H9 (cell line): ENCODE data around the gene NINJ1. TPM values are rescaled to one million over a fixed set of nuclear protein-coding genes. Genes with fewer than 3 reads are reported as not detected.

ENCODE experiments used
- DNase-seq: peaks from one replicate; pipeline ENCODE4 v3.0.0-alpha.2; 2017
- H2AFZ ChIP-seq: one replicate; pipeline ENCODE4 v1.6.1; 2013; ENCODE audit warnings: mild to moderate bottlenecking, low read length, control low read depth, moderate library complexity
- H2AK5ac ChIP-seq: 2 replicates; pipeline ENCODE4 v1.6.1; 2013; ENCODE audit warnings: low read length, control low read depth, mixed read lengths; ENCODE audit not compliant: insufficient read length
- H2BK120ac ChIP-seq: one replicate; pipeline ENCODE4 v1.6.1; 2013; ENCODE audit warnings: low read depth, mild to moderate bottlenecking, low read length, control low read depth, inconsistent platforms; ENCODE audit not compliant: poor library complexity, severe bottlenecking
- H2BK12ac ChIP-seq: 2 replicates; pipeline ENCODE4 v1.6.1; 2013; ENCODE audit warnings: low read length, control low read depth, mixed read lengths, low read depth; ENCODE audit not compliant: insufficient read length
- H2BK15ac ChIP-seq: 2 replicates; pipeline ENCODE4 v1.6.1; 2013; ENCODE audit warnings: low read depth, low read length, control low read depth
- H2BK20ac ChIP-seq: one replicate; pipeline ENCODE4 v1.6.1; 2013; ENCODE audit warnings: low read depth, mild to moderate bottlenecking, low read length, control low read depth, inconsistent platforms; ENCODE audit not compliant: poor library complexity, severe bottlenecking
- H2BK5ac ChIP-seq: 2 replicates; pipeline ENCODE4 v1.6.1; 2013; ENCODE audit warnings: low read length, control low read depth, mixed read lengths; ENCODE audit not compliant: insufficient read length
- H3K14ac ChIP-seq: 2 replicates; pipeline ENCODE4 v1.6.1; 2013; ENCODE audit warnings: low read length, control low read depth; ENCODE audit not compliant: insufficient read depth
- H3K18ac ChIP-seq: 2 replicates; pipeline ENCODE4 v1.6.1; 2013; ENCODE audit warnings: low read depth, mild to moderate bottlenecking, mixed read lengths, low read length, control low read depth; ENCODE audit not compliant: insufficient read length
- H3K23ac ChIP-seq: 2 replicates; pipeline ENCODE4 v1.6.1; 2013; ENCODE audit warnings: low read length, control low read depth, mixed read lengths, low read depth; ENCODE audit not compliant: insufficient read length
- H3K23me2 ChIP-seq: 2 replicates; pipeline ENCODE4 v1.6.1; 2013; ENCODE audit warnings: low read depth, mild to moderate bottlenecking, mixed read lengths, low read length, control low read depth; ENCODE audit not compliant: insufficient read length, poor library complexity, severe bottlenecking
- H3K27ac ChIP-seq: 2 replicates; pipeline ENCODE4 v1.5.1; 2013; ENCODE audit warnings: low read length, control low read depth, mixed read lengths, low read depth; ENCODE audit not compliant: insufficient read length
- H3K27me3 ChIP-seq: 2 replicates; pipeline ENCODE4 v1.6.1; 2013; ENCODE audit warnings: low read length, control low read depth, inconsistent platforms; ENCODE audit not compliant: insufficient read depth
- H3K4ac ChIP-seq: 2 replicates; pipeline ENCODE4 v1.6.1; 2013; ENCODE audit warnings: low read depth, mild to moderate bottlenecking, control low read depth, inconsistent platforms, low read length, moderate library complexity
- H3K4me1 ChIP-seq: 2 replicates; pipeline ENCODE4 v1.6.1; 2013; ENCODE audit warnings: low read length, control low read depth, inconsistent platforms; ENCODE audit not compliant: insufficient read depth
- H3K4me2 ChIP-seq: 2 replicates; pipeline ENCODE4 v1.6.1; 2013; ENCODE audit warnings: low read length, control low read depth, mixed read lengths; ENCODE audit not compliant: insufficient read length, insufficient read depth
- H3K56ac ChIP-seq: 2 replicates; pipeline ENCODE4 v1.6.1; 2013; ENCODE audit warnings: low read depth, mild to moderate bottlenecking, mixed read lengths, low read length, control low read depth; ENCODE audit not compliant: insufficient read length
- H3K79me1 ChIP-seq: 2 replicates; pipeline ENCODE4 v1.6.1; 2013; ENCODE audit warnings: low read depth, mild to moderate bottlenecking, moderate library complexity, low read length, control low read depth, inconsistent platforms; ENCODE audit not compliant: insufficient read depth, poor library complexity, severe bottlenecking
- H3K79me2 ChIP-seq: 2 replicates; pipeline ENCODE4 v1.6.1; 2013; ENCODE audit warnings: low read length, control low read depth, inconsistent platforms; ENCODE audit not compliant: insufficient read depth
- H3K9ac ChIP-seq: 2 replicates; pipeline ENCODE4 v1.6.1; 2013; ENCODE audit warnings: low read length, control low read depth, mixed read lengths; ENCODE audit not compliant: insufficient read length; ENCODE audit errors: extremely low read depth
- H3K9me3 ChIP-seq: one replicate; pipeline ENCODE4 v1.6.1; 2013; ENCODE audit warnings: low read depth, low read length, inconsistent platforms; ENCODE audit not compliant: control insufficient read depth
- H3T11ph ChIP-seq: one replicate; pipeline ENCODE4 v1.6.1; 2013; ENCODE audit warnings: mild to moderate bottlenecking, low read length, control low read depth, inconsistent platforms
- H4K20me1 ChIP-seq: one replicate; pipeline ENCODE4 v1.6.1; 2013; ENCODE audit not compliant: control insufficient read depth, insufficient read length, insufficient read depth
- H4K5ac ChIP-seq: 2 replicates; pipeline ENCODE4 v1.6.1; 2013; ENCODE audit warnings: low read depth, mild to moderate bottlenecking, mixed read lengths, low read length, control low read depth; ENCODE audit not compliant: insufficient read length
- H4K8ac ChIP-seq: replicated peaks from 2 replicates; pipeline ENCODE4 v1.6.1; 2013; ENCODE audit warnings: low read length, control low read depth, mixed read lengths, low read depth; ENCODE audit not compliant: insufficient read length
- H4K91ac ChIP-seq: 2 replicates; pipeline ENCODE4 v1.6.1; 2013; ENCODE audit warnings: low read depth, mild to moderate bottlenecking, moderate library complexity, mixed read lengths, low read length, control low read depth; ENCODE audit not compliant: insufficient read length
- H3K27ac Mint-ChIP-seq, 3 experiments: 2 replicates in 2 of 3; 3 replicates in 1 of 3; pipeline ENCODE4 v1.8.0; 2020 to 2021; ENCODE audit warnings: mixed read lengths in 3 of 3, mild to moderate bottlenecking in 1 of 3, moderate library complexity in 1 of 3
- H3K27me3 Mint-ChIP-seq: 2 replicates; pipeline ENCODE4 v1.8.0; 2021; ENCODE audit warnings: low read depth, mild to moderate bottlenecking, moderate library complexity, mixed read lengths
- H3K36me3 Mint-ChIP-seq, 3 experiments: 2 replicates in 2 of 3; 3 replicates in 1 of 3; pipeline ENCODE4 v1.8.0; 2020 to 2021; ENCODE audit warnings: low read depth in 3 of 3, mixed read lengths in 3 of 3; ENCODE audit not compliant: insufficient read depth in 1 of 3
- H3K4me1 Mint-ChIP-seq, 2 experiments: 2 replicates each; pipeline ENCODE4 v1.8.0; 2020; ENCODE audit warnings: mixed read lengths in 2 of 2
- H3K4me3 Mint-ChIP-seq, 2 experiments: 2 replicates in 1 of 2; 3 replicates in 1 of 2; pipeline ENCODE4 v1.8.0; 2020 to 2021; ENCODE audit warnings: mild to moderate bottlenecking in 2 of 2, mixed read lengths in 2 of 2, moderate library complexity in 1 of 2
- H3K9me3 Mint-ChIP-seq, 2 experiments: 2 replicates in 1 of 2; 3 replicates in 1 of 2; pipeline ENCODE4 v1.8.0; 2020; ENCODE audit warnings: mild to moderate bottlenecking in 2 of 2, mixed read lengths in 2 of 2, moderate library complexity in 1 of 2
- WGBS: extraction: QIAGEN DNeasy Blood & Tissue Kit; methylation state at CpG from one replicate; pipeline ENCODE4 v1.1.7; 2013; ENCODE audit warnings: missing lambda C conversion rate, low lambda C conversion rate, mixed read lengths; ENCODE audit not compliant: insufficient read length; ENCODE audit errors: extremely low coverage; 5-methylcytosine and 5-hydroxymethylcytosine counted together
- total RNA-seq: library from RNA; stranded (reverse); gene quantifications from 2 replicates; pipeline ENCODE4 v1.2.1, GENCODE V29; 2021
- TF ChIP-seq, protein P1 (sequence below): fragments of 200-600 bp; sonication (generic); conservative IDR thresholded peaks from 3 replicates; pipeline ENCODE4 v1.8.0; 2021; ENCODE audit warnings: antibody characterized with exemption, mild to moderate bottlenecking

NINJ1 gene
- total RNA-seq, 1 experiment from 2014 or later = 28.9 TPM

- peaks cover 5% of the 10 kb centered on the region for H3K23me2 ChIP-seq
- Mint-ChIP-seq H3K27ac (no peak overlapping the region), H3K27me3 (peaks cover 42% of the 10 kb centered on the region), H3K4me3 (peak overlapping the region in 1 of 2 experiments; percentile 85; a peak in 2 of 5 replicates), H3K36me3 (no peaks in the 10 kb centered on the region; a peak in 3 of 7 replicates), H3K4me1 (peaks cover 20 to 22% of the 10 kb centered on the region in 2 experiments), H3K9me3 (no peaks in the 10 kb centered on the region)
- TF ChIP-seq, protein P1, sequence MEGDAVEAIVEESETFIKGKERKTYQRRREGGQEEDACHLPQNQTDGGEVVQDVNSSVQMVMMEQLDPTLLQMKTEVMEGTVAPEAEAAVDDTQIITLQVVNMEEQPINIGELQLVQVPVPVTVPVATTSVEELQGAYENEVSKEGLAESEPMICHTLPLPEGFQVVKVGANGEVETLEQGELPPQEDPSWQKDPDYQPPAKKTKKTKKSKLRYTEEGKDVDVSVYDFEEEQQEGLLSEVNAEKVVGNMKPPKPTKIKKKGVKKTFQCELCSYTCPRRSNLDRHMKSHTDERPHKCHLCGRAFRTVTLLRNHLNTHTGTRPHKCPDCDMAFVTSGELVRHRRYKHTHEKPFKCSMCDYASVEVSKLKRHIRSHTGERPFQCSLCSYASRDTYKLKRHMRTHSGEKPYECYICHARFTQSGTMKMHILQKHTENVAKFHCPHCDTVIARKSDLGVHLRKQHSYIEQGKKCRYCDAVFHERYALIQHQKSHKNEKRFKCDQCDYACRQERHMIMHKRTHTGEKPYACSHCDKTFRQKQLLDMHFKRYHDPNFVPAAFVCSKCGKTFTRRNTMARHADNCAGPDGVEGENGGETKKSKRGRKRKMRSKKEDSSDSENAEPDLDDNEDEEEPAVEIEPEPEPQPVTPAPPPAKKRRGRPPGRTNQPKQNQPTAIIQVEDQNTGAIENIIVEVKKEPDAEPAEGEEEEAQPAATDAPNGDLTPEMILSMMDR = no peak
- H2BK15ac ChIP-seq = no peak overlapping the region
- no peak overlapping the region for H2BK12ac ChIP-seq
- no peaks in the 10 kb centered on the region for H3K9me3 ChIP-seq
- H3K27me3 ChIP-seq = peaks cover 4% of the 10 kb centered on the region; the same call in 1 of the 2 replicates
- H3K4ac ChIP-seq = no peak overlapping the region
- DNase-seq = no peak
- no peak overlapping the region for H4K8ac ChIP-seq
- no peaks in the 10 kb centered on the region for H3K79me1 ChIP-seq
- H3T11ph ChIP-seq = no peak overlapping the region
- WGBS = no CpG with 5 or more reads among the region's 6 CpGs
- H2AFZ ChIP-seq = no peak overlapping the region
- no peak overlapping the region for H3K18ac ChIP-seq
- H3K79me2 ChIP-seq = no peaks in the 10 kb centered on the region; the same call in 1 of the 2 replicates
- H3K27ac ChIP-seq = no peak overlapping the region
- no peak overlapping the region for H2BK20ac ChIP-seq
- no peaks in the 10 kb centered on the region for H4K20me1 ChIP-seq
- H2BK120ac ChIP-seq = no peak overlapping the region
- H4K91ac ChIP-seq = no peak overlapping the region
- H3K56ac ChIP-seq = no peak overlapping the region
- no peak overlapping the region for H3K14ac ChIP-seq
- no peak overlapping the region for H3K23ac ChIP-seq
- H2AK5ac ChIP-seq = no peak overlapping the region
- H4K5ac ChIP-seq = no peak overlapping the region
- no peak overlapping the region for H3K9ac ChIP-seq
- H2BK5ac ChIP-seq = no peak overlapping the region
- H3K4me2 ChIP-seq = no peak overlapping the region
- no peaks in the 10 kb centered on the region for H3K4me1 ChIP-seq
Measured at GRCh38 chr9:93182572-93182971, 48.5 kb upstream of the NINJ1 start.
